Body of pancreas (tissue), 4 donors: ENCODE results near the gene USP15.

Experiments
- CTCF ChIP-seq, 7 experiments: fragments of 450-650 bp in 4 of 7; fragments of 200-600 bp in 3 of 7; sonication (generic) in 3 of 7; IDR thresholded peaks; one replicate each; pipeline ENCODE4 v1.5.1; 2016 to 2019; ENCODE audit warnings: antibody characterized with exemption in 7 of 7
- POLR2A ChIP-seq, 3 donors: fragments of 450-650 bp; IDR thresholded peaks; one replicate each; pipeline ENCODE4 v1.6.1; 2016; ENCODE audit warnings: antibody characterized with exemption in 3 of 3, mild to moderate bottlenecking in 2 of 3

GRCh38 chr12:62328296-62328921, 68.2 kb downstream of the USP15 start:
- TF ChIP-seq POLR2A (IDR thresholded peaks at IDR 0.05) (no peak), CTCF (IDR thresholded peaks at IDR 0.05) (no peak)
